Immature natural killer cell (primary cell): ENCODE data around the gene GLRX3. TPM values are rescaled to one million over a fixed set of nuclear protein-coding genes. Genes with fewer than 3 reads are reported as not detected.

Experiments used
- polyA plus RNA-seq, 3 donors: library from polyadenylated mRNA; unstranded; fragments of 300-500 nt; fragmentation: Illumina TruSeq; gene quantifications; one replicate each; pipeline ENCODE4 v1.2.3, GENCODE V29; 2021

GLRX3 gene
- polyA plus RNA-seq, 3 donors from 2014 or later: 83.7 to 139 (median 85.8) TPM

Other genes starting within 250 kb of the GLRX3 start
- gene EBF3, start 172.1 kb upstream of the GLRX3 start, polyA plus RNA-seq: not detected
- 10 to 100 TPM; 17.8 to 31.7 (median 27.0) TPM for gene C10orf143, start 25.6 kb upstream of the GLRX3 start, polyA plus RNA-seq